SK-N-SH treated with all-trans-retinoic acid at 6 μM for 48 hours (cell line): ENCODE data around the gene RAB35.

Source experiments
- ARNTL ChIP-seq: fragments of 450-650 bp; formaldehyde crosslinking; IDR thresholded peaks from 2 replicates; pipeline ENCODE4 v1.5.0; 2020; ENCODE audit warnings: low read depth, mild to moderate bottlenecking, moderate library complexity, borderline replicate concordance
- BACH2 ChIP-seq: fragments of 250-450 bp; sonication (Bioruptor Pico); IDR thresholded peaks from 2 replicates; pipeline ENCODE4 v1.9.0; 2021; ENCODE audit warnings: mild to moderate bottlenecking, borderline replicate concordance
- ESRRG ChIP-seq: fragments of 250-450 bp; sonication (Bioruptor Pico); IDR thresholded peaks from 2 replicates; pipeline ENCODE4 v1.6.1; 2021; ENCODE audit warnings: mild to moderate bottlenecking
- PPARA ChIP-seq: fragments of 250-450 bp; sonication (Bioruptor Pico); IDR thresholded peaks from 2 replicates; pipeline ENCODE4 v1.5.0; 2020; ENCODE audit warnings: mild to moderate bottlenecking, borderline replicate concordance
- TCF4 ChIP-seq: fragments of 250-450 bp; sonication (Bioruptor Pico); IDR thresholded peaks from 2 replicates; pipeline ENCODE4 v1.8.0; 2021; ENCODE audit warnings: mild to moderate bottlenecking, moderate library complexity, borderline replicate concordance
- ZFP30 ChIP-seq: fragments of 450-650 bp; formaldehyde crosslinking; IDR thresholded peaks from 2 replicates; pipeline ENCODE4 v1.5.0; 2022; ENCODE audit warnings: mild to moderate bottlenecking, moderate library complexity
- ZNF70 ChIP-seq: fragments of 450-650 bp; formaldehyde crosslinking; IDR thresholded peaks from 2 replicates; pipeline ENCODE4 v1.5.0; 2020; ENCODE audit warnings: mild to moderate bottlenecking, moderate library complexity
- TF ChIP-seq, protein P1 (sequence below): fragments of 250-450 bp; sonication (Bioruptor Pico); IDR thresholded peaks from 2 replicates; pipeline ENCODE4 v1.5.0; 2020; ENCODE audit warnings: mild to moderate bottlenecking, moderate library complexity
- TF ChIP-seq, protein P2 (sequence below): fragments of 250-450 bp; sonication (Bioruptor Pico); IDR thresholded peaks from 2 replicates; pipeline ENCODE4 v1.8.0; 2020; ENCODE audit warnings: mild to moderate bottlenecking, moderate library complexity, borderline replicate concordance

DNA sequence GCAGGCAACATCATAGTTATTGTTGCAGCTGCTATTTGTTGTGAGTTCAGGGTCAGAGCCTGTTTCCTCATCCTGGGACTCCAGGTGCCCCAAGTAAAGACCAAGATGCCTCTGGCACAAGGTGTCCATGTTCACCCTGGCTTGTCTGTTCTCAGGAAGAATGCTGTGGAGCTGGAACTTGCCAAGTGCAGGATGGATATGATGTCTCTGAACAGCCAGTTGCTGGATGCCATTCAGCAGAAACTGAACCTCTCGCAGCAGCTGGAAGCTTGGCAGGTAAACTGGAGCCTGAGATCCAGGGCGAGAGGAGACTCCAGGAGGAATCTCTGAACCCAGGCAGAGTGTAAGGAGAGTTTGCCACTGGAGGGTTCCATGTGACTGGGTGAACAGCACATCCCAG, 26.8 kb downstream of the RAB35 start:
- TF ChIP-seq BACH2 (CRISPR knock-in tag), result no peak
- TF ChIP-seq, protein P1, sequence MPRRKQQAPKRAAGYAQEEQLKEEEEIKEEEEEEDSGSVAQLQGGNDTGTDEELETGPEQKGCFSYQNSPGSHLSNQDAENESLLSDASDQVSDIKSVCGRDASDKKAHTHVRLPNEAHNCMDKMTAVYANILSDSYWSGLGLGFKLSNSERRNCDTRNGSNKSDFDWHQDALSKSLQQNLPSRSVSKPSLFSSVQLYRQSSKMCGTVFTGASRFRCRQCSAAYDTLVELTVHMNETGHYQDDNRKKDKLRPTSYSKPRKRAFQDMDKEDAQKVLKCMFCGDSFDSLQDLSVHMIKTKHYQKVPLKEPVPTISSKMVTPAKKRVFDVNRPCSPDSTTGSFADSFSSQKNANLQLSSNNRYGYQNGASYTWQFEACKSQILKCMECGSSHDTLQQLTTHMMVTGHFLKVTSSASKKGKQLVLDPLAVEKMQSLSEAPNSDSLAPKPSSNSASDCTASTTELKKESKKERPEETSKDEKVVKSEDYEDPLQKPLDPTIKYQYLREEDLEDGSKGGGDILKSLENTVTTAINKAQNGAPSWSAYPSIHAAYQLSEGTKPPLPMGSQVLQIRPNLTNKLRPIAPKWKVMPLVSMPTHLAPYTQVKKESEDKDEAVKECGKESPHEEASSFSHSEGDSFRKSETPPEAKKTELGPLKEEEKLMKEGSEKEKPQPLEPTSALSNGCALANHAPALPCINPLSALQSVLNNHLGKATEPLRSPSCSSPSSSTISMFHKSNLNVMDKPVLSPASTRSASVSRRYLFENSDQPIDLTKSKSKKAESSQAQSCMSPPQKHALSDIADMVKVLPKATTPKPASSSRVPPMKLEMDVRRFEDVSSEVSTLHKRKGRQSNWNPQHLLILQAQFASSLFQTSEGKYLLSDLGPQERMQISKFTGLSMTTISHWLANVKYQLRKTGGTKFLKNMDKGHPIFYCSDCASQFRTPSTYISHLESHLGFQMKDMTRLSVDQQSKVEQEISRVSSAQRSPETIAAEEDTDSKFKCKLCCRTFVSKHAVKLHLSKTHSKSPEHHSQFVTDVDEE, result no peak
- TF ChIP-seq ZFP30 (CRISPR knock-in tag), result no peak
- TF ChIP-seq, protein P2, sequence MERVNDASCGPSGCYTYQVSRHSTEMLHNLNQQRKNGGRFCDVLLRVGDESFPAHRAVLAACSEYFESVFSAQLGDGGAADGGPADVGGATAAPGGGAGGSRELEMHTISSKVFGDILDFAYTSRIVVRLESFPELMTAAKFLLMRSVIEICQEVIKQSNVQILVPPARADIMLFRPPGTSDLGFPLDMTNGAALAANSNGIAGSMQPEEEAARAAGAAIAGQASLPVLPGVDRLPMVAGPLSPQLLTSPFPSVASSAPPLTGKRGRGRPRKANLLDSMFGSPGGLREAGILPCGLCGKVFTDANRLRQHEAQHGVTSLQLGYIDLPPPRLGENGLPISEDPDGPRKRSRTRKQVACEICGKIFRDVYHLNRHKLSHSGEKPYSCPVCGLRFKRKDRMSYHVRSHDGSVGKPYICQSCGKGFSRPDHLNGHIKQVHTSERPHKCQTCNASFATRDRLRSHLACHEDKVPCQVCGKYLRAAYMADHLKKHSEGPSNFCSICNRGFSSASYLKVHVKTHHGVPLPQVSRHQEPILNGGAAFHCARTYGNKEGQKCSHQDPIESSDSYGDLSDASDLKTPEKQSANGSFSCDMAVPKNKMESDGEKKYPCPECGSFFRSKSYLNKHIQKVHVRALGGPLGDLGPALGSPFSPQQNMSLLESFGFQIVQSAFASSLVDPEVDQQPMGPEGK (CRISPR knock-in tag), result no peak
- TF ChIP-seq ARNTL, result no peak
- no peak for TF ChIP-seq PPARA (CRISPR knock-in tag)
- no peak for TF ChIP-seq ZNF70 (CRISPR knock-in tag)
- no peak for TF ChIP-seq ESRRG (CRISPR knock-in tag)
- no peak for TF ChIP-seq TCF4 (CRISPR knock-in tag)
